ELF-1 (cell line): ENCODE data around the gene MYORG.
A peak's percentile ranks its signal among the peaks of the same experiment; 100 is the strongest.

ENCODE experiments used
- DNase-seq: peaks from one replicate; pipeline ENCODE4 v3.0.0-alpha.2; 2016; ENCODE audit warnings: low read depth, low spot score

Gene MYORG

GRCh38 chr9:34376596-34377403 is at the start of gene MYORG:
Gene MYORG (minus strand): TSS chr9:34376898. CDS start chr9:34372943, 3,955 bp downstream.
- DNase-seq: peak; percentile 97

DNA sequence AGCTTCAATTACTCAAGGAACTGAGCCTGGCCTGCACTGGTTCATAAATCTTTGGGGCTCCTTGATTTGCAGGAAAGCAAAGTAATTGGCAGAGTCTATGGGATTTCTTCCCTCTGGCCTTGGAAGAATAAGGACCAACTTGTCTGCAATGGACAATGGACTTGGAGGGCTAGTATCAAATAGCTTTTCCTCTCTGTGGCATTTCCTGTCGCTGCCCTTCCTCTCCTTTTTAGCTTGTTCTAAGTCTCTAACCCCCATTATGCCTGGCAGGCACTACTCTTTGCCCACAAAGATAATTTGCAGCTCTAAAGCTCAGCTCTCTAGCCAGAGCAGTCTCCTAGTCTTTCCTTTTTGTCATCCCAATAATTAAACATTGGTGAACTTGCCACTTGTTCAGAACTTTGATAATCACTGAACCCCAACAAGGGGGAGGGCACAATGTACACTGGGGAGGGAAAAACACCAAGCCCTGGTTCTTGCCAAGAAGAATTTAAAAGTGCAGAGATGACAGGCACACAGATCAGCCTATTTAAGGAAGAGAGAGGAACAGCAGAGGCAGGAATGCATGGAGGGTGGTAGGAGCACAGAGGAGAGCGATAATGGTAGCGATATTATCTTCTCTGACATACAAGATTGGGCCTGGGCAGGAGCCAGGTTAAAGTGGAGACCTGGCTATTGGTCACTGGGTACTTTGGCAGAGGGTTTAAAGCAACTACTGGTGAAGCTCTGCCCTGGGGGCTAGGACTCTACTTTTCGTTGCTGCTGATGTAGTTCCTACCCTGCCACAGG is 43.2 kb upstream of the MYORG start:
- no peak for DNase-seq

GRCh38 chr9:34417734-34418133 is 41.0 kb upstream of the MYORG start:
- no peak for DNase-seq

DNA sequence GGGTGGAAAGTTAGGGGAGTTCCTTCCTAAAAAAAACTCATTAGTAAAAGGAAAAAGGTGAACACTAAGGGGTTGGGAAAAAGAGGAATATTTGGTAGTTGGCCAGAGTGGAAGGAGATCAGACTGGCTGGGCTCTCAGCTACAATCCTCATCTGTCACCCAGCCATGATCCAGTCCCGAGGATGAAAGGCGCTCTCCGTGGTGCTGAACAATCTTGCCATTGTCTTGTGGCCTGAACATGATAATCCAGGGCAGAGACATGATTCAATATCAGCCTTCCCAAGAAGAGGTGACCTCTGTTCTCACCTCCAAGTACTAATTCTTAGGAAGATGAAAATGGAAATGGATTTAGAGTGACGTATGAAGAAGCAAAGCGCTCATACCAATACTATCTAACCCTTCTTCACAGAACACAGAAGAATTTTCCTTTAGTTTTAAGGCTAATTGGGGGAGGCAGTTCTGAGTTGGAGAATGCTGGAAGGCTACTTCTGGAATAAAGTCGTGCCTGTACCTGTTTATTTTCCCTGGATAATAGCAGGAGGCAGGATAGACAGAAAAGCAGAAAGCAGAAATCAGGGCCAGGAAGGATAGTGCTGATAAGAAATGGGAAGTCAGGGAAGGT is 36.6 kb upstream of the MYORG start:
- DNase-seq: peak; percentile 66

GRCh38 chr9:34412336-34412735 is 35.6 kb upstream of the MYORG start:
- DNase-seq: no peak

- no peak for DNase-seq
Measured at GRCh38 chr9:34409154-34409553, 32.5 kb upstream of the MYORG start.

- DNase-seq: no peak
Measured at GRCh38 chr9:34408173-34408572, 31.5 kb upstream of the MYORG start.

DNA sequence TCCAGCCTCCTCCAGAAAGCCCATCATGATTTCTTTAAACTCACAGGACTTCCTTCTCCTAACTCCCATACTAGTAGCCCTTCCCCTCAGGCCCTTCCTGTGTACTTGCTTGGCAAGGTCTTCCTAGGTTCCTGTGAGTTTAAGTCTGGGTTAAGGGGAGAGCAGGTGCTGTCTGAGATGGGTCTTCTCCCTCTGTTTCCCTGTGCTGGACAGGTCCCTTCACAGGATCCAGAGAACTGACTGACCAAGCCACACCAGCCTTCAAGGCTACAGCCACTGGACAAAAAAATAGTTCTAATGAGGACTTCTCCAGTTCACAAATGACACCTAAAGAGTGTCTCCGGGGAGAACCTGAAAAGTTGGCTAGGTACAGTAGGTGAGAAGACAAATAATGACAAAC is 29.5 kb upstream of the MYORG start:
- no peak for DNase-seq

DNA sequence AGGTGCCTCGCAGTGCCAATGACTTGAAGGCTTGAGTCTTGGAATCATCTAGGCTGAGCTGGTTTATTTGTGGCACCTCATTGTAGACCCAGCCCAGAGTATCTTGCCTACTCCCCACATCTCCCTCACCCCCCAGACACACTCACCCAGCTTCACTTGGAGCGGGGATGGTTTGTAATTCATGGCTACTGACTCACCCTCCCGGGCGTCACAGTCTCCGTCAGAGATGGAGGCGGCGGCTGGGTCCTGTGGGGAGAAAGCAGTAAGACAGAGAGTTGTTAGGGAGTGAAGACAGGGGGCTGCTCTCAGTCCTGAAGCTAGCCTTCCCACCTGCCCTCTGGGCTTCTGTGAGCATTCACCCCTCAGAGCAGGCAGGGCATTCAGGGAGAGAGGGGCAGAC is 29.0 kb upstream of the MYORG start:
- no peak for DNase-seq

DNA sequence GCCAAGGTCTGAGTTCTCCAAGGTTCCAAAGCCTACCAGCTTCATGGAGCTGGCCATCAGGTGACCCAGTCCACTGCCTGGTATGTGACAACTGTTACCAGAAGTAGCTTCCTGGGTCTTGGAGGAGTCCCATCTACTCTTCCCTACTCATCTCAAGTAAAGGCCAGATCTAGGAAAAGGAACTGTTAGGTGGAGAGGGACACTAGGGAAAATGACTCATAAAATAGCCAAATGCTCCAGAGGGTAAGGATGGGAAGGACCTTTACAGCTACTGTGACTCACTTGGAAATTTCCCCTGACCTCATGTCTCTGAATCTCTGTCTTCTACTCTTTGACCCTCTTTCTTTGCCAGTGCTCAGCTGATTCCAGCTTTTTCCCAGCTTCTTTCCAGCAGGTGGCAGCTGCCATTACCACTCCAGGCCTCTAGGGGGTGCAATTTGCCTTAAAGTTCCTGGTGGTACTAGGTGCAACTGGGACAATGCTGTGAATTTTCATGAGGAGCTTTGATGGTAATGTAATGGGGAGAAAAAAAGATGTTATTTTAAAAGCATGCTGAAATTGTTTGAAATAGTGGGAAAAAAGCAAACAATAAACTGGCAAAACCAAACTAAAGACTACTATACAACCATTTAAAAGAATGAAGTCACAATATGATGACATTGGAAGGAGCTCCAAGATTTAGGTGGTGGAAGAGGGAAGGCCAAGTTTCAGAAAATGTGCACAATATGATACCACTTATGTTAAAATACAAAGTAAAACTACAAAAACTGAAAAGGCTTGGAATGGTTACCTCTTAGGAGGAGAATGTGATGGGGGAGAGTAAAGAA is 27.1 kb upstream of the MYORG start:
- DNase-seq: peak; percentile 78

- DNase-seq: no peak
Measured at GRCh38 chr9:34400686-34401602, 24.2 kb upstream of the MYORG start.

GRCh38 chr9:34400275-34400674 is 23.6 kb upstream of the MYORG start:
- DNase-seq: no peak

GRCh38 chr9:34399729-34400128 is 23.0 kb upstream of the MYORG start:
- no peak for DNase-seq

DNA sequence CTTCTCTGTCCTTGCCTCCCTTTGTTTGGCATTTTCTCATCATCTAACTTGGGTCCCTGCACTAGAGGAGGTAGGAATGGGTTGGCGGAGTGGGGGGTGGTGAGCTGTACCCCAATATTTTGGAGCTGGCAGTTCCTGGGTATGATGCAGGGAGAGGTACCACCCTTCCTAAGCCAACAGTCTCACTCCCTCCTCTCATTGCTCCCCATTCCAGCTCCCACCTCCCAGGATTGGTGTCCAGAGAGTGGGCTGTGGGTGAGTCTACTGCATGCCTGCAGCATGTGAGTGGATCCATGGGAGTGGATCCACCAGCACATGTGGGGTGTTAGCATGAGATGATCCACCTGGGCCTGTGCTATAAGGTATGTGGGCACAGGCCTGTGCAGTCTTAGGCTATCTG is 22.2 kb upstream of the MYORG start:
- DNase-seq: no peak

DNA sequence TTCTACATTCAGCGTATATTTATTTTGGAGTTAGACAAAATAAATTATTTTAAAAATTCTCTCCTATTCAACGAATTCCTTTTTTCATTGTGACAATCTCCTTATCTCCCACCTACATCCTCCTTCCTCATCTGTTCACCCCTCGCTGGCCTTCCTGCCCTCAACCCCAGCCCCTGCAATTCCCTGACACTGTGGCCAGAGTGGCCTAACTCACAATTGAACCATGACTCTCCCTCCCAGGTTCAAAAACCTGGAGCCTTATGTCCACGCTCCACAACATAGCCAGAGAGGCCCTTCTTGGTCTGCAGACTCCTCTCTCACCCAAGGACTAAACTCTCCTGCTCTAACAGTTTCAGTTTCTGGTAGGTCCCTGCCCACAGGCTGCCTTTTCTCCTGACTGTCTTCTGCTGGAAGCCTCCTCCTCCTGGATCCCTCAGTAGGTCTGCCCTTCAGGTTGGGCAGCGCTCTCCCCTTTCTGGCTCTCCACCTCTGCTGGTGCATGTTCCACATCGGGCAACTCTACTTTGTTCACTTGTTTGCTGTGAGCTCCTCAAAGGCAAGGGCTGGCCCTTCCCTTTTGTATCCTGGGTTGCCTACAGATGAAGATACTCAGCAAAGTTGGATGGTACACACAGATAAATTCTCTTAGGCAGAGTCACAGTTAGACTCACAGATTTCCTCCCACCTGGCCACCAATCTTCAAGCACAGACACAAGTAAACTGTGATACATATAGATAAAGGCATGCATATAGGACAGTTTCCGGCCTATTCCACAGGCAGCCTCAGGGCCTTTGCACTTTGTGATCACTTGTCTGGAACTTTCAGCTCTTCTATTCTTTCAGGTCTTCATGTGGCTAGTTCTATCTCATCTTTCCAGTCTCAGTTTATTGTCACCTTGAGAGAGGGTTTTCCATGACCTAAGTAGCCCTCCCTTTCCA is 19.8 kb upstream of the MYORG start:
- no peak for DNase-seq

GRCh38 chr9:34392511-34392910 is 15.8 kb upstream of the MYORG start:
- no peak for DNase-seq

DNA sequence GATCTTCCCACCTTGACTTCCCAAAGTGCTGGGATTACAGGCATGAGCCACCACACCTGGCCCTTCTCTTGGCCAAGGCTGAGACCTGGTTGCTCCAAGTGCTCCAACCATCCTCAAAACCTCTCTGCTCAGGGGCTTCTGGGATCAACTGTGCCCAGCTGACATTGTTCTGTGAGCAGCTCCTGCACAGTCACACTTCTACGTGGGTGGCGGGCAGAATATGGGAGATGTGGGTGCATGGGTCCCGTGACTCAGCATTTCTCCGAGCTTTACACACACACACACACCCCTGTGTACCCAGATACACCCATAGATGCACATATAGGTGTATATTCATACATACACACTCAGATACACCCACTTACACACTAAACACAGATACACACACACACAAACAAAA is 10.5 kb upstream of the MYORG start:
- DNase-seq: no peak

GRCh38 chr9:34386656-34387055 is 10.0 kb upstream of the MYORG start:
- no peak for DNase-seq

GRCh38 chr9:34385561-34386230 is 9.0 kb upstream of the MYORG start:
- DNase-seq: no peak
